ENCODE data around the gene COL8A2.

COL8A2 gene

GRCh38 chr1:36115200-36115669 lies 9.8 kb downstream of the COL8A2 start:
- peak; percentile 97 for DNase-seq (ENCODE audit: low read depth, low spot score)

GRCh38 chr1:36114371-36114770 lies 10.7 kb downstream of the COL8A2 start:
- DNase-seq (ENCODE audit: low read depth, low spot score), result no peak

- DNase-seq (ENCODE audit: low read depth, low spot score), result no peak
These were observed 12.2 kb downstream of the COL8A2 start for GRCh38 chr1:36112823-36113222.

- DNase-seq (ENCODE audit: low read depth, low spot score), result no peak
These were observed 13.9 kb downstream of the COL8A2 start for GRCh38 chr1:36111151-36111550.

- peak; percentile 94 for DNase-seq (ENCODE audit: low read depth, low spot score)
These were observed 15.9 kb downstream of the COL8A2 start for GRCh38 chr1:36109041-36109679.

GRCh38 chr1:36108314-36108713 lies 16.7 kb downstream of the COL8A2 start:
- DNase-seq (ENCODE audit: low read depth, low spot score), result peak; percentile 53

- no peak for DNase-seq (ENCODE audit: low read depth, low spot score)
These were observed 17.6 kb downstream of the COL8A2 start for GRCh38 chr1:36107394-36107793.

GRCh38 chr1:36106269-36106668 lies 18.8 kb downstream of the COL8A2 start:
- DNase-seq (ENCODE audit: low read depth, low spot score), result no peak

- DNase-seq (ENCODE audit: low read depth, low spot score), result no peak
These were observed 23.5 kb downstream of the COL8A2 start for GRCh38 chr1:36101546-36101945.

- DNase-seq (ENCODE audit: low read depth, low spot score), result no peak
These were observed 24.6 kb downstream of the COL8A2 start for GRCh38 chr1:36100376-36100775.

GRCh38 chr1:36099681-36100341 lies 25.2 kb downstream of the COL8A2 start:
- DNase-seq (ENCODE audit: low read depth, low spot score), result peak; percentile 90

GRCh38 chr1:36098650-36099365 lies 26.2 kb downstream of the COL8A2 start:
- DNase-seq (ENCODE audit: low read depth, low spot score), result no peak

GRCh38 chr1:36097693-36098585 lies 27.1 kb downstream of the COL8A2 start:
- DNase-seq (ENCODE audit: low read depth, low spot score), result no peak

GRCh38 chr1:36096500-36097432 lies 28.3 kb downstream of the COL8A2 start:
- DNase-seq (ENCODE audit: low read depth, low spot score), result peak; percentile 45

- DNase-seq (ENCODE audit: low read depth, low spot score), result no peak
These were observed 29.1 kb downstream of the COL8A2 start for GRCh38 chr1:36095760-36096405.

- DNase-seq (ENCODE audit: low read depth, low spot score), result no peak
These were observed 30.4 kb downstream of the COL8A2 start for GRCh38 chr1:36094621-36095061.

GRCh38 chr1:36093929-36094328 lies 31.1 kb downstream of the COL8A2 start:
- no peak for DNase-seq (ENCODE audit: low read depth, low spot score)

- DNase-seq (ENCODE audit: low read depth, low spot score), result no peak
These were observed 31.8 kb downstream of the COL8A2 start for GRCh38 chr1:36093226-36093625.

- DNase-seq (ENCODE audit: low read depth, low spot score), result no peak
These were observed 32.2 kb downstream of the COL8A2 start for GRCh38 chr1:36092798-36093185.

All from astrocyte of the hippocampus (primary cell).